Tibial nerve (tissue), 4 donors: ENCODE data around the gene COL27A1. TPM values are rescaled to one million over a fixed set of nuclear protein-coding genes. Genes with fewer than 3 reads are reported as not detected.

Experiments used
- DNase-seq, 2 donors: peaks; one replicate each; pipeline ENCODE4 v3.0.0-alpha.2; 2019; ENCODE audit warnings: low spot score in 2 of 2
- H3K27ac ChIP-seq, 4 donors: fragments of 200-600 bp; sonication (generic) in 3 of 4; one replicate each; pipeline ENCODE4 v1.5.1; 2017 to 2019; ENCODE audit warnings: mild to moderate bottlenecking in 1 of 4
- H3K27me3 ChIP-seq, 2 donors: fragments of 200-600 bp; sonication (generic) in 1 of 2; one replicate each; pipeline versions ENCODE4 v1.5.1 to v1.6.0; 2017 to 2019
- H3K36me3 ChIP-seq, 3 donors: fragments of 200-600 bp; sonication (generic); one replicate each; pipeline ENCODE4 v1.5.1; 2018 to 2019
- H3K4me1 ChIP-seq, 4 donors: fragments of 200-600 bp; sonication (generic) in 3 of 4; one replicate each; pipeline ENCODE4 v1.5.1; 2017 to 2019
- H3K4me3 ChIP-seq, 4 donors: fragments of 200-600 bp; sonication (generic) in 3 of 4; one replicate each; pipeline ENCODE4 v1.5.1; 2017 to 2019; ENCODE audit warnings: mild to moderate bottlenecking in 1 of 4, moderate library complexity in 1 of 4
- H3K9me3 ChIP-seq, 4 donors: fragments of 200-600 bp; sonication (generic) in 3 of 4; one replicate each; pipeline ENCODE4 v1.5.1; 2017 to 2019
- CTCF ChIP-seq, 5 experiments: fragments of 200-600 bp in 3 of 5; fragments of 450-650 bp in 2 of 5; sonication (generic) in 3 of 5; IDR thresholded peaks; one replicate each; pipeline ENCODE4 v1.5.1; 2016 to 2019; ENCODE audit warnings: antibody characterized with exemption in 5 of 5, mild to moderate bottlenecking in 3 of 5, moderate library complexity in 2 of 5
- EP300 ChIP-seq, 2 donors: sonication (generic); formaldehyde crosslinking; IDR thresholded peaks; one replicate each; pipeline ENCODE4 v1.6.1; 2017; ENCODE audit warnings: antibody characterized with exemption in 2 of 2, mild to moderate bottlenecking in 1 of 2
- POLR2A ChIP-seq, 2 donors: fragments of 450-650 bp; IDR thresholded peaks; one replicate each; pipeline ENCODE4 v1.6.1; 2017; ENCODE audit warnings: antibody characterized with exemption in 2 of 2, mild to moderate bottlenecking in 2 of 2, moderate library complexity in 2 of 2
- WGBS, 2 donors: methylation state at CpG; one replicate each; pipeline ENCODE4 v1.1.5; 2018; 5-methylcytosine and 5-hydroxymethylcytosine counted together
- total RNA-seq, 4 donors: library from RNA; depleted of rRNA; stranded (reverse); fragments of >200 nt; gene quantifications; one replicate each; pipeline ENCODE4 v1.1.0, GENCODE V29; 2016

COL27A1 gene
- total RNA-seq, 4 donors from 2014 or later = 14.9 to 55.8 (median 27.7) TPM

GRCh38 chr9:114313186-114313585 lies 157.8 kb downstream of the COL27A1 start:
- H3K9me3 ChIP-seq = no peaks in the 10 kb centered on the region
- H3K27me3 ChIP-seq = no peaks in the 10 kb centered on the region
- H3K4me1 ChIP-seq = no peaks in the 10 kb centered on the region
- TF ChIP-seq EP300 (IDR thresholded peaks at IDR 0.05) (no peak), CTCF (IDR thresholded peaks at IDR 0.05) (no peak), POLR2A (IDR thresholded peaks at IDR 0.05) (no peak)
- no peak for DNase-seq
- peaks cover 0 to 41% (median 0%) of the 10 kb centered on the region in 3 donors for H3K36me3 ChIP-seq
- WGBS, 2 donors = 73% methylated on average over 8 of the region's 8 CpGs
- no peak overlapping the region for H3K4me3 ChIP-seq
- no peak overlapping the region for H3K27ac ChIP-seq

- Histone ChIP-seq H3K4me1 (no peaks in the 10 kb centered on the region), H3K27ac (no peak overlapping the region), H3K36me3 (peaks cover 0 to 29% (median 0%) of the 10 kb centered on the region in 3 donors), H3K27me3 (no peaks in the 10 kb centered on the region), H3K9me3 (no peaks in the 10 kb centered on the region), H3K4me3 (no peak overlapping the region)
- TF ChIP-seq EP300 (IDR thresholded peaks at IDR 0.05) = no peak
- no peak for TF ChIP-seq CTCF (IDR thresholded peaks at IDR 0.05)
- no peak for TF ChIP-seq POLR2A (IDR thresholded peaks at IDR 0.05)
- WGBS, 2 donors = 80 to 81% methylated on average over 7 of the region's 7 CpGs
- DNase-seq = no peak
Measured at GRCh38 chr9:114314256-114314867, 159.0 kb downstream of the COL27A1 start.

GRCh38 chr9:114314881-114315722 lies 159.8 kb downstream of the COL27A1 start:
- no peak for TF ChIP-seq CTCF (IDR thresholded peaks at IDR 0.05)
- H3K27ac ChIP-seq = no peak overlapping the region
- WGBS, 2 donors = 85 to 90% methylated on average over 6 to 8 of the region's 8 CpGs

GRCh38 chr9:114315723-114316363 lies 160.5 kb downstream of the COL27A1 start:
- Histone ChIP-seq H3K4me3 (no peak overlapping the region), H3K4me1 (no peaks in the 10 kb centered on the region), H3K36me3 (peaks cover 0 to 17% (median 0%) of the 10 kb centered on the region in 3 donors), H3K9me3 (no peaks in the 10 kb centered on the region), H3K27me3 (peaks cover 0 to 3% of the 10 kb centered on the region in 2 donors), H3K27ac (no peak overlapping the region)
- TF ChIP-seq POLR2A (IDR thresholded peaks at IDR 0.05) (no peak), EP300 (IDR thresholded peaks at IDR 0.05) (no peak), CTCF (IDR thresholded peaks at IDR 0.05) (no peak)
- WGBS, 2 donors = 83 to 87% methylated on average over 8 of the region's 8 CpGs
- no peak for DNase-seq

More at GRCh38 chr9:114314881-114315722, 159.8 kb downstream of the COL27A1 start:
- peaks cover 0 to 3% of the 10 kb centered on the region in 2 donors for H3K27me3 ChIP-seq
- H3K36me3 ChIP-seq = peaks cover 0 to 24% (median 0%) of the 10 kb centered on the region in 3 donors
- no peaks in the 10 kb centered on the region for H3K4me1 ChIP-seq
- no peaks in the 10 kb centered on the region for H3K9me3 ChIP-seq
- no peak overlapping the region for H3K4me3 ChIP-seq
- DNase-seq = no peak
